Stomach (tissue), 9 donors: ENCODE results near the gene TNFRSF8. TPM values are rescaled to one million over a fixed set of nuclear protein-coding genes. Genes with fewer than 3 reads are reported as not detected.

Experiments used
- DNase-seq, 2 donors: peaks; one replicate each; pipeline versions ENCODE4 v3.0.0 to v3.0.0-alpha.2; 2013 to 2019
- H3K27ac ChIP-seq, 5 donors: fragments of 200-600 bp in 4 of 5; sonication (generic) in 4 of 5; one replicate each; pipeline ENCODE4 v1.5.1; 2013 to 2019; ENCODE audit warnings: mild to moderate bottlenecking in 1 of 5, moderate library complexity in 1 of 5
- H3K27me3 ChIP-seq, 3 donors: fragments of 200-600 bp; sonication (generic); one replicate each; pipeline ENCODE4 v1.5.1; 2017 to 2019; ENCODE audit warnings: mixed run types in 1 of 3
- H3K36me3 ChIP-seq, 4 donors: fragments of 200-600 bp; sonication (generic); 1 replicate in 3 of 4; 2 replicates in 1 of 4; pipeline ENCODE4 v1.5.1; 2016 to 2019
- H3K4me1 ChIP-seq, 4 donors: fragments of 200-600 bp; sonication (generic); one replicate each; pipeline ENCODE4 v1.5.1; 2016 to 2019
- H3K4me3 ChIP-seq, 4 donors: fragments of 200-600 bp; sonication (generic) in 3 of 4; one replicate each; pipeline ENCODE4 v1.5.1; 2016 to 2019; ENCODE audit warnings: mild to moderate bottlenecking in 1 of 4
- H3K9me3 ChIP-seq, 4 donors: fragments of 200-600 bp; sonication (generic); one replicate each; pipeline ENCODE4 v1.5.1; 2016 to 2019
- EP300 ChIP-seq: sonication (generic); formaldehyde crosslinking; IDR thresholded peaks from one replicate; pipeline ENCODE4 v1.6.1; 2017; ENCODE audit warnings: antibody characterized with exemption
- POLR2A ChIP-seq, 4 donors: fragments of 450-650 bp; IDR thresholded peaks; one replicate each; pipeline ENCODE4 v1.6.1; 2016; ENCODE audit warnings: antibody characterized with exemption in 4 of 4, control low read depth in 2 of 4, mild to moderate bottlenecking in 1 of 4, moderate library complexity in 1 of 4
- POLR2AphosphoS5 ChIP-seq, 3 donors: sonication (generic); formaldehyde crosslinking; IDR thresholded peaks; one replicate each; pipeline ENCODE4 v1.6.1; 2016; ENCODE audit warnings: antibody characterized with exemption in 3 of 3
- WGBS, 5 donors: extraction: QIAGEN DNeasy Blood & Tissue Kit in 3 of 5; methylation state at CpG; one replicate each; pipeline versions ENCODE4 v1.1.5 to v1.1.7; 2013 to 2018; 5-methylcytosine and 5-hydroxymethylcytosine counted together
- intact Hi-C: fragments of 100-400 bp; cut with DNase I; formaldehyde crosslinking; loops from one replicate; pipeline ENCODE4 v1.15.1; 2023; ENCODE audit warnings: low total_unique reads
- polyA plus RNA-seq, 3 donors: library from polyadenylated mRNA; stranded (reverse); fragments of 200-250 nt; gene quantifications; one replicate each; pipeline ENCODE4 v1.2.3, GENCODE V29; 2013
- total RNA-seq, 5 donors: library from RNA; depleted of rRNA; stranded (reverse); fragments of >200 nt; gene quantifications; one replicate each; pipeline versions ENCODE4 v1.1.0 to v1.2.3, GENCODE V29; 2014 to 2016
- TF ChIP-seq, protein P1 (sequence below), 7 experiments: fragments of 450-650 bp in 4 of 7; fragments of 200-600 bp in 3 of 7; sonication (generic) in 3 of 7; IDR thresholded peaks; one replicate each; pipeline ENCODE4 v1.5.1; 2016 to 2019; ENCODE audit warnings: antibody characterized with exemption in 7 of 7, control low read depth in 2 of 7, mild to moderate bottlenecking in 1 of 7
- donor health status: healthy with polysubstance abuse.
- donor health status: Bipolar disorder and iron deficiency.
- donor health status: healthy.

Gene TNFRSF8
- total and polyA plus RNA-seq, 8 donors = 0.18 to 2.1 (median 0.88) TPM; not detected in 2

DNA sequence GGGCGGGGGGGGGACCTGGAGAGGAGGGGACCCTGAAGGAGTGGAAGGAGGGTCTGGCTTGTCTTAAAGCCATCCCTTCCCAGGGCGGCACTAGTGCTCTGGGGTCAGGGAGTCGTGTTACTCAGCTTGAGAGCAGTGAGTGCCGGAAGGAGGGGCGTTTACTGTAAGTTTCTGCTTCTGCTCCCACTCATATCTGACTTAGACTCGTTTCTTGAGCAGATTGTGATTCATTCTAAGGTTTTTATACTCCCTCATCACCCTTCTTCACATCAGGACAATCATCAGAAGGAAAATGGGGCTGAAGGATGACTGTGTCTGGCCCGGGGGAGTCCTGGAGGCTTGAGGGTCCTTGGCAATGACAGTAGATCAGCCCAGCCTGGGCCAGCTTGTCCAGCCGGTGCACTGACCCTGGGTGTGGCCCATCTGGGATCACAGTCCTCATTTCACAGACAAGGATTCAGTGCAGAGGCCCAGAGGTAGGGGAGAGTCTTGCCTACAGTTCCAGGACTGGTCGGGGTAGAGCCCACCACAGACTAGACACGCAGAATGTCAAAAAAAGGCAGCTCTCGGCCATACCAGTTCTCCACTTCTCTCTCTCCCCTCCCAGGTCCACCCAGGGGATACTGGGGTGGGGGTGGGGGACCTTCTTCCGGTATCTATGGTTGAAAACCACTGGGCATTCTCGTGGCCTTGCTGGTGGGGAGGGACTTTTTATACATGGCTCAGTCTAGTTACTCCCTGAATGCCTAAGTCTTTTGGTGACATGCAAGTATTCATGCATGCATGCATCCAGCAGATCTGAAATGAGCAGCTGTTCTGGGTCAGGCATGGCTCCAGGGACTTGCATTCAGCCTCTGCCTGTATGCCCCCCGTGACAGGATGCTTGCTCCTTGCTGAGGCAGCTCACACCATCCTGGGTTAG is 5.1 kb downstream of the TNFRSF8 start:
- peak in 1 of 2 donors; percentile 78 for DNase-seq
- Histone ChIP-seq H3K4me3 (no peak overlapping the region), H3K4me1 (peaks cover 6 to 19% (median 8%) of the 10 kb centered on the region in 4 donors), H3K36me3 (no peaks in the 10 kb centered on the region), H3K27me3 (peaks cover 4 to 93% (median 52%) of the 10 kb centered on the region in 3 donors), H3K27ac (no peak overlapping the region), H3K9me3 (no peaks in the 10 kb centered on the region)
- intact Hi-C loops = no loop called here
- TF ChIP-seq, protein P1, sequence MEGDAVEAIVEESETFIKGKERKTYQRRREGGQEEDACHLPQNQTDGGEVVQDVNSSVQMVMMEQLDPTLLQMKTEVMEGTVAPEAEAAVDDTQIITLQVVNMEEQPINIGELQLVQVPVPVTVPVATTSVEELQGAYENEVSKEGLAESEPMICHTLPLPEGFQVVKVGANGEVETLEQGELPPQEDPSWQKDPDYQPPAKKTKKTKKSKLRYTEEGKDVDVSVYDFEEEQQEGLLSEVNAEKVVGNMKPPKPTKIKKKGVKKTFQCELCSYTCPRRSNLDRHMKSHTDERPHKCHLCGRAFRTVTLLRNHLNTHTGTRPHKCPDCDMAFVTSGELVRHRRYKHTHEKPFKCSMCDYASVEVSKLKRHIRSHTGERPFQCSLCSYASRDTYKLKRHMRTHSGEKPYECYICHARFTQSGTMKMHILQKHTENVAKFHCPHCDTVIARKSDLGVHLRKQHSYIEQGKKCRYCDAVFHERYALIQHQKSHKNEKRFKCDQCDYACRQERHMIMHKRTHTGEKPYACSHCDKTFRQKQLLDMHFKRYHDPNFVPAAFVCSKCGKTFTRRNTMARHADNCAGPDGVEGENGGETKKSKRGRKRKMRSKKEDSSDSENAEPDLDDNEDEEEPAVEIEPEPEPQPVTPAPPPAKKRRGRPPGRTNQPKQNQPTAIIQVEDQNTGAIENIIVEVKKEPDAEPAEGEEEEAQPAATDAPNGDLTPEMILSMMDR (IDR thresholded peaks at IDR 0.05) = no peak
- no peak for TF ChIP-seq POLR2A (IDR thresholded peaks at IDR 0.05)
- no peak for TF ChIP-seq POLR2AphosphoS5 (IDR thresholded peaks at IDR 0.05)
- no peak for TF ChIP-seq EP300
- WGBS, 5 donors = 27 to 32% (median 30%) methylated on average over 13 to 14 of the region's 14 CpGs

DNA sequence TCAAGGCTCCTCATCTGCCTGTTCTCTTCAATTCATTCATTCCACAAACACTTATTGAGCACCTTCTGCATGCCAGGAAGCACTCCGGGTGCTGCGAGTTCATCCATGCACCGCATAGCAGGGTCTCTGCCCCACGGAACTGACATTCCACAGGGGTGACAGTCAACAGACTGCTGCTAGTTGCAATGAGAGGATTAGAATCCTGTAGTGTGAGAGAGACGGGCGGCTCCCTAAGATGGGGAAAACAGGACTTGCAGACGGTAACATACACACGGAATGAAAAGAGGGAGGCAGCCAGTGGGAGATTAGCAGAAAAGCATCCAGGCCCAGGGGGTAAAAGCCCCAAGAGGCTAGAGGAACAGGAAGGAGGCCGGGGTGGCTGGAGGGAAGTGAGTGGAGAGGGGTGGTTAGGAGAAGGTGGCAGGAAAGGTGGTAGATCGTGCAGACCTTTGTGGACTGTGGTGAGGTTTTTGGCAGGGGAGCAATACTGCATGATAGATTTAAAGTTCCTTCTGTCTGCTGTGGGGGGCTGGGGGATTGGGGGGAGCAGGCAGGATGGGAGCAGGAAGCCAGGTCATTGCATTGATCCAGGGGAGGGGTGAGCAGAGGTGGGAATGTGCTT is 6.6 kb downstream of the TNFRSF8 start:
- Histone ChIP-seq H3K4me3 (no peak overlapping the region), H3K4me1 (peaks cover 0 to 11% (median 0%) of the 10 kb centered on the region in 4 donors), H3K9me3 (no peaks in the 10 kb centered on the region), H3K36me3 (no peaks in the 10 kb centered on the region), H3K27ac (no peak overlapping the region), H3K27me3 (peaks cover 0 to 77% (median 36%) of the 10 kb centered on the region in 3 donors)
- TF ChIP-seq POLR2AphosphoS5 (IDR thresholded peaks at IDR 0.05) (no peak), POLR2A (IDR thresholded peaks at IDR 0.05) (no peak), EP300 (no peak)
- TF ChIP-seq, protein P1 (IDR thresholded peaks at IDR 0.05) = no peak
- WGBS, 5 donors = 56 to 67% (median 62%) methylated on average over 10 of the region's 10 CpGs
- intact Hi-C loops = no loop called here
- no peak for DNase-seq

DNA sequence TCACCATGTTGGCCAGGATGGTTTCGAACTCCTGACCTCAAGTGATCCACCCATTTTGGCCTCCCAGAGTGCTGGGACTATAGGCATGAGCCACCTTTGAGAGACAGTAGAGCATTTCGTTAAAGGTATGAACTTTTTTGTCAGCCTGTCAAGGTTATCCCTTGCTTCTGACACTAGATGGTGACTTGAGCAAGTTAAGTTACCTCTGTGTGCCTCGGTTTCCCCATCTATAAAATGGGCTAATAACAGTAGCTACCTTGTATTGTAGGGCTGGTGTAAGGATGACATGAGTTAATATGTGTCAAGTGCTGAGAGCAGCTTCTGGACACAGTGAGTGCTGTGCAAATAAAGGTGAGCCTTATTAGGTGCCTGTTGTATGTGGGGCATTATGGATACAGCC is 8.8 kb downstream of the TNFRSF8 start:
- WGBS, 5 donors = 71 to 82% (median 79%) methylated on average over 3 of the region's 3 CpGs
- peaks cover 0 to 11% (median 0%) of the 10 kb centered on the region in 4 donors for H3K4me1 ChIP-seq
- H3K27me3 ChIP-seq = peaks cover 0 to 56% (median 15%) of the 10 kb centered on the region in 3 donors
- intact Hi-C loops = no loop called here
- DNase-seq = no peak
- H3K36me3 ChIP-seq = no peaks in the 10 kb centered on the region
- TF ChIP-seq, protein P1 (IDR thresholded peaks at IDR 0.05) = no peak
- TF ChIP-seq POLR2AphosphoS5 (IDR thresholded peaks at IDR 0.05) = no peak
- TF ChIP-seq POLR2A (IDR thresholded peaks at IDR 0.05) = no peak
- TF ChIP-seq EP300 = no peak
- H3K4me3 ChIP-seq = no peak overlapping the region
- H3K9me3 ChIP-seq = no peaks in the 10 kb centered on the region
- no peak overlapping the region for H3K27ac ChIP-seq

DNA sequence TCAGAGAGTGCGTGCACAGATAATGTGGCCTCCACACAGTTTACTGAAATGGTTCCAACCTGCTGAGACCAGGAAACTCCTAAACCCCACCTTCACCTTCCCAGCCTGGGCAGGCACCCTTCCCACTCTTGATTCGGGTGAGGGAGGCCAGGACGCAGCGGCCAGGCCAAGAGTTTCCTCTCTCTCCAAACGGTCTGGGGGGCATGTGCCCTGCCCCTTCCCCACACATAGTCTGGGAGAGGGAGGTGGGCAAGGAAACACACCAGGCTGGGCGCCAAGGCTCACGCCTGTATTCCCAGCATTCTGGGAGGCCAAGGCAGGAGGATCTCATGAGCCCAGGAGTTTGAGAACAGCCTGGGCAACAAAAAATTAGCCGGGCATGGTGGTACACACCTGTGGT is 9.6 kb downstream of the TNFRSF8 start:
- WGBS, 5 donors = 70 to 92% (median 79%) methylated on average over 5 to 8 of the region's 8 CpGs
- peaks cover 0 to 6% (median 6%) of the 10 kb centered on the region in 4 donors for H3K9me3 ChIP-seq
- H3K4me3 ChIP-seq = no peak overlapping the region
- intact Hi-C loops = no loop called here
- peaks cover 0 to 10% (median 0%) of the 10 kb centered on the region in 4 donors for H3K4me1 ChIP-seq
- TF ChIP-seq, protein P1 (IDR thresholded peaks at IDR 0.05) = no peak
- no peak for TF ChIP-seq POLR2AphosphoS5 (IDR thresholded peaks at IDR 0.05)
- H3K27ac ChIP-seq = no peak overlapping the region
- no peak for DNase-seq
- peaks cover 0 to 47% (median 8%) of the 10 kb centered on the region in 3 donors for H3K27me3 ChIP-seq
- no peaks in the 10 kb centered on the region for H3K36me3 ChIP-seq
